Stimulated activated naive CD8-positive, alpha-beta T cell treated with anti-CD3 and anti-CD28 coated beads, Interleukin-15, amount 100 ng/mL, for 72 hours (primary cell): ENCODE measurements around the gene PFKFB2.

Experiments used
- ATAC-seq: fragments of 150-1000 bp; cut with Tn5 transposase; 2 replicates; pipeline ENCODE4 v1.10.0; 2021; ENCODE audit warnings: mild to moderate bottlenecking, moderate library complexity
- DNase-seq, 2 donors: peaks; one replicate each; pipeline ENCODE4 v3.0.0; 2021 to 2022
- H3K27ac Mint-ChIP-seq, 2 donors: one replicate each; pipeline ENCODE4 v1.8.0; 2022; ENCODE audit warnings: mild to moderate bottlenecking in 2 of 2, mixed read lengths in 2 of 2, moderate library complexity in 2 of 2
- H3K27me3 Mint-ChIP-seq: one replicate; pipeline ENCODE4 v1.8.0; 2022; ENCODE audit warnings: mixed read lengths
- H3K4me1 Mint-ChIP-seq: one replicate; pipeline ENCODE4 v1.8.0; 2022; ENCODE audit warnings: mild to moderate bottlenecking, mixed read lengths
- H3K4me3 Mint-ChIP-seq, 2 donors: one replicate each; pipeline ENCODE4 v1.8.0; 2022; ENCODE audit warnings: mild to moderate bottlenecking in 2 of 2, mixed read lengths in 2 of 2, moderate library complexity in 1 of 2
- H3K9me3 Mint-ChIP-seq, 2 donors: one replicate each; pipeline ENCODE4 v1.8.0; 2022; ENCODE audit warnings: mixed read lengths in 2 of 2

The PFKFB2 gene

GRCh38 chr1:207115269-207115668 lies 62.2 kb downstream of the PFKFB2 start:
- peaks cover 7% of the 10 kb centered on the region for H3K27me3 Mint-ChIP-seq
- DNase-seq (no peak), ATAC-seq (no peak)
- H3K9me3 Mint-ChIP-seq = peaks cover 0 to 4% of the 10 kb centered on the region in 2 donors
- no peak overlapping the region for H3K4me3 Mint-ChIP-seq
- H3K4me1 Mint-ChIP-seq = no peaks in the 10 kb centered on the region
- H3K27ac Mint-ChIP-seq = no peak overlapping the region

GRCh38 chr1:207124389-207124788 lies 71.3 kb downstream of the PFKFB2 start:
- DNase-seq (no peak), ATAC-seq (no peak)
- Mint-ChIP-seq H3K27me3 (no peaks in the 10 kb centered on the region), H3K4me3 (no peak overlapping the region), H3K4me1 (no peaks in the 10 kb centered on the region), H3K9me3 (peaks cover 15 to 28% of the 10 kb centered on the region in 2 donors), H3K27ac (peak overlapping the region in 1 of 2 donors; percentile 48)

DNA sequence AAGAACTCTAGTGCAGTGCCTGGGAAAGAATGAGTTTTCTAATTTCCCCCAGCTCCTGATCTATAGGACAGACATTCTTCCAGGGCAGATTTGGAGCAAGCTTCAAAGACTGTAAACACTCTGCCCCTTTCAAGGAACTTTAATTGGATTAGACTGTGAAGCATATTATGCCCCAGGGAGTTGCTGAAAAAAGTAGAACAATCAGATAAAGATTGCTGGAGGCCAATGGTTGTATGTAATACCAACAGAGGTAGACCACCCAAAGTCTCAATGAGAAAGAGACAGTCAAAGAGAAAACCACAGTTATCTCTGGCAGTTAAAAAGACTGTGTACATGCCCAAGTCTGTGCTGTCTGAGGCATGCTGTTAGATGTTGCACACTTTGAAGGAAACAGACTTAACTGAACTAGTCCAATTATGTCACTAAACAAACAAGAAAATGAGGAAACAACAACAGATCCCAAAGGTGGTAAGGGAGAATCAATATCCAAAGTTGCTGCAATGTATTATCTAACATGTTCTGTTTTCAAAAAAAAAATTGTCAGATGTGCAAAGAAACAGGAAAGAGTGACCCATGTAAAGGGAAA lies 75.4 kb downstream of the PFKFB2 start:
- Mint-ChIP-seq H3K27ac (no peak overlapping the region), H3K4me1 (no peaks in the 10 kb centered on the region), H3K4me3 (no peak overlapping the region), H3K27me3 (no peaks in the 10 kb centered on the region), H3K9me3 (peaks cover 21 to 37% of the 10 kb centered on the region in 2 donors)
- ATAC-seq = no peak
- DNase-seq = no peak

DNA sequence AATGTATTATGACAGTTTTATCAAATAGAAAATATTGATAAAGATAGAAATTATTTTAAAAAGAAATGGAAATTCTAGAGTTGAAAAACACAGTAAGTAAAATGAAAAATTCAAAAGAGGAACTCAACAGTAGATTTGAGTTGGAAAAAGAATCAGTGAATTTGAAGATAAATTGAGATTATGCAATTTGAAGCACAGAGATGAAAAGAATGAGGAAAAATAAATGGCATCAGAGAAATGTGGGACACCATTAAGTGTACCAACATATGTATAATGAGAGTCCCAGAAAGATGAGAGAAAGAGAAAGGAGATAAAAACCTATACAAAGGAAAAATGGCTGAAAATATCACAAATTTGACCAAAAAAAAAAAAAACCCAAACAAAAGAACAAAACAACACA lies 76.0 kb downstream of the PFKFB2 start:
- DNase-seq (no peak), ATAC-seq (no peak)
- Mint-ChIP-seq H3K27ac (no peak overlapping the region), H3K27me3 (no peaks in the 10 kb centered on the region), H3K4me3 (no peak overlapping the region), H3K9me3 (peaks cover 21 to 37% of the 10 kb centered on the region in 2 donors), H3K4me1 (no peaks in the 10 kb centered on the region)
